Coronary artery (tissue), 2 donors: Measurements from ENCODE around the gene LAMA3.

ENCODE experiments used
- DNase-seq: peaks from one replicate; pipeline ENCODE4 v3.0.0-alpha.2; 2017; ENCODE audit warnings: low spot score
- H3K27ac ChIP-seq, 2 donors: fragments of 200-600 bp; sonication (generic); one replicate each; pipeline ENCODE4 v1.5.1; 2016 to 2019
- H3K4me3 ChIP-seq: fragments of 200-600 bp; sonication (generic); 2 replicates; pipeline ENCODE4 v1.5.1; 2016; ENCODE audit warnings: mild to moderate bottlenecking, moderate library complexity
- CTCF ChIP-seq: fragments of 200-600 bp; sonication (generic); IDR thresholded peaks from one replicate; pipeline ENCODE4 v1.5.1; 2019; ENCODE audit warnings: antibody characterized with exemption

The LAMA3 gene

GRCh38 chr18:23683155-23683554 lies 6.1 kb upstream of the LAMA3 start:
- DNase-seq = no peak
- no peak overlapping the region for H3K27ac ChIP-seq
- H3K4me3 ChIP-seq = no peak overlapping the region
- no peak for TF ChIP-seq CTCF

- Histone ChIP-seq H3K4me3 (no peak overlapping the region), H3K27ac (no peak overlapping the region)
- TF ChIP-seq CTCF = no peak
Observed at GRCh38 chr18:23683671-23684070, 5.6 kb upstream of the LAMA3 start.

GRCh38 chr18:23684515-23685197 lies 4.6 kb upstream of the LAMA3 start:
- Histone ChIP-seq H3K4me3 (peak overlapping the region; percentile 24), H3K27ac (no peak overlapping the region)
- no peak for TF ChIP-seq CTCF
- DNase-seq = no peak

More at GRCh38 chr18:23683671-23684070, 5.6 kb upstream of the LAMA3 start:
- no peak for DNase-seq

GRCh38 chr18:23688528-23688927 lies 725 bp upstream of the LAMA3 start:
- no peak for DNase-seq
- Histone ChIP-seq H3K4me3 (peak overlapping the region; percentile 79), H3K27ac (peak overlapping the region in 1 of 2 donors; percentile 72)
- TF ChIP-seq CTCF = no peak

GRCh38 chr18:23689616-23690504 lies 607 bp downstream of the LAMA3 start:
- Histone ChIP-seq H3K4me3 (peak overlapping the region; percentile 79), H3K27ac (peak overlapping the region in 1 of 2 donors; percentile 72)
- DNase-seq = peak; percentile 72
- no peak for TF ChIP-seq CTCF

GRCh38 chr18:23690505-23691068 lies 1.3 kb downstream of the LAMA3 start:
- peak; percentile 70 for DNase-seq
- no peak for TF ChIP-seq CTCF
- H3K4me3 ChIP-seq = peak overlapping the region; percentile 79
- peak overlapping the region in 1 of 2 donors; percentile 72 for H3K27ac ChIP-seq
